Neutrophil (primary cell): ENCODE measurements around the gene SH3BP5.

ENCODE experiments used
- H3K27ac ChIP-seq: fragments of 200-600 bp; sonication (generic); 2 replicates; pipeline ENCODE4 v1.5.1; 2016; ENCODE audit warnings: mild to moderate bottlenecking, moderate library complexity
- H3K27me3 ChIP-seq: fragments of 200-600 bp; sonication (generic); 2 replicates; pipeline ENCODE4 v1.6.0; 2016; ENCODE audit warnings: mild to moderate bottlenecking
- H3K36me3 ChIP-seq: fragments of 200-600 bp; sonication (generic); 2 replicates; pipeline ENCODE4 v1.5.1; 2017
- H3K4me1 ChIP-seq, 2 experiments: fragments of 200-600 bp in 1 of 2; sonication (generic) in 1 of 2; 1 replicate in 1 of 2; 2 replicates in 1 of 2; pipeline versions ENCODE4 v1.5.1 to v1.6.1; 2013 to 2016; ENCODE audit warnings: low read depth in 1 of 2, low read length in 1 of 2, mild to moderate bottlenecking in 1 of 2, moderate library complexity in 1 of 2; ENCODE audit not compliant: control insufficient read depth in 1 of 2, insufficient read depth in 1 of 2
- H3K4me3 ChIP-seq, 2 experiments: fragments of 200-600 bp in 1 of 2; sonication (generic) in 1 of 2; 1 replicate in 1 of 2; 2 replicates in 1 of 2; pipeline ENCODE4 v1.5.1; 2013 to 2016; ENCODE audit warnings: low read depth in 1 of 2, low read length in 1 of 2, mild to moderate bottlenecking in 1 of 2, moderate library complexity in 1 of 2
- H3K9me3 ChIP-seq: fragments of 200-600 bp; sonication (generic); 2 replicates; pipeline ENCODE4 v1.5.1; 2016
- TF ChIP-seq, protein P1 (sequence below): fragments of 200-600 bp; sonication (generic); IDR thresholded peaks from 2 replicates; pipeline ENCODE4 v1.5.1; 2016; ENCODE audit warnings: antibody characterized with exemption

SH3BP5 gene

DNA sequence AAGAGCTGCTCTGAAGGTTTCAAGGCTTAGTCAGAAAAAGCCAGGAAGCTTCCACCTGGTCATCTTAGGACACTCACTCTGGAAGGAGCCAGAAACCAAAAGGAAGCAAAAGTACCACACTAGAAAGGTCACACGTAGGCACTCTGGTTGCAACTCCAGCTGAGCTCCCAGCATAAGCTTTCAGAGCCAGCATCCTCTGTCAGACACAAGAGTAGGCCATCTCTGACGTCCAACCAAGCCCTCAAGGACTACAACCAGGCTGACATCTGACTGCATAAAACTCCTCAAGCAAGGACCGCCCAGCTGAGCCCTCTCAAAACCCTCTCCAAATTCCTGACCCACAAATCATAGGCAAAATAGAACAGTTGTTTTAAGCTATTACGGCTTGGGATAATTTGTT lies 12.8 kb downstream of the SH3BP5 start:
- no peaks in the 10 kb centered on the region for H3K36me3 ChIP-seq
- H3K9me3 ChIP-seq = no peaks in the 10 kb centered on the region
- H3K4me1 ChIP-seq = peaks cover 64 to 68% of the 10 kb centered on the region in 2 experiments
- H3K4me3 ChIP-seq = no peak overlapping the region
- no peaks in the 10 kb centered on the region for H3K27me3 ChIP-seq
- peak overlapping the region; percentile 23 for H3K27ac ChIP-seq
- TF ChIP-seq, protein P1, sequence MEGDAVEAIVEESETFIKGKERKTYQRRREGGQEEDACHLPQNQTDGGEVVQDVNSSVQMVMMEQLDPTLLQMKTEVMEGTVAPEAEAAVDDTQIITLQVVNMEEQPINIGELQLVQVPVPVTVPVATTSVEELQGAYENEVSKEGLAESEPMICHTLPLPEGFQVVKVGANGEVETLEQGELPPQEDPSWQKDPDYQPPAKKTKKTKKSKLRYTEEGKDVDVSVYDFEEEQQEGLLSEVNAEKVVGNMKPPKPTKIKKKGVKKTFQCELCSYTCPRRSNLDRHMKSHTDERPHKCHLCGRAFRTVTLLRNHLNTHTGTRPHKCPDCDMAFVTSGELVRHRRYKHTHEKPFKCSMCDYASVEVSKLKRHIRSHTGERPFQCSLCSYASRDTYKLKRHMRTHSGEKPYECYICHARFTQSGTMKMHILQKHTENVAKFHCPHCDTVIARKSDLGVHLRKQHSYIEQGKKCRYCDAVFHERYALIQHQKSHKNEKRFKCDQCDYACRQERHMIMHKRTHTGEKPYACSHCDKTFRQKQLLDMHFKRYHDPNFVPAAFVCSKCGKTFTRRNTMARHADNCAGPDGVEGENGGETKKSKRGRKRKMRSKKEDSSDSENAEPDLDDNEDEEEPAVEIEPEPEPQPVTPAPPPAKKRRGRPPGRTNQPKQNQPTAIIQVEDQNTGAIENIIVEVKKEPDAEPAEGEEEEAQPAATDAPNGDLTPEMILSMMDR = no peak

DNA sequence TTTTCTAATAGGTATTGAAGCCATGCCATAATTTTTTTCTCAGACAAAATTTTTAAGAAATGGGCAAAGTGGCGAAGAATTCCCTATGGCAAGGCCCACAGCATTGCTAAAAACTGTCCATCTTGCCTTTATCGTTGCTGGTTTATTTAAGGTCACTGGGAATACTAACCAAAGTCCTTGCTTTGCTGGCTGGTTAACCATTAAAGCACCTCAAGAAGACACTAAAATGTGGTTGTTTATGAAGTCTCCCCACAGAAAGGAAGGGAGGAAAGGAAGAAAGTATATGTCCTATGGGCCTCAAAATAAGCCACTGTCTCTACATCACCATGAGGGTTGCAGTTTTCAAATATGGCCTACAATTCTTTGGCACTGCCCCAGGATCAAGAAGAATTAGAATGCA lies 13.2 kb downstream of the SH3BP5 start:
- H3K4me1 ChIP-seq = peaks cover 68 to 72% of the 10 kb centered on the region in 2 experiments
- peak overlapping the region; percentile 23 for H3K27ac ChIP-seq
- TF ChIP-seq, protein P1 = no peak
- H3K9me3 ChIP-seq = no peaks in the 10 kb centered on the region
- no peaks in the 10 kb centered on the region for H3K36me3 ChIP-seq
- no peak overlapping the region for H3K4me3 ChIP-seq
- no peaks in the 10 kb centered on the region for H3K27me3 ChIP-seq

DNA sequence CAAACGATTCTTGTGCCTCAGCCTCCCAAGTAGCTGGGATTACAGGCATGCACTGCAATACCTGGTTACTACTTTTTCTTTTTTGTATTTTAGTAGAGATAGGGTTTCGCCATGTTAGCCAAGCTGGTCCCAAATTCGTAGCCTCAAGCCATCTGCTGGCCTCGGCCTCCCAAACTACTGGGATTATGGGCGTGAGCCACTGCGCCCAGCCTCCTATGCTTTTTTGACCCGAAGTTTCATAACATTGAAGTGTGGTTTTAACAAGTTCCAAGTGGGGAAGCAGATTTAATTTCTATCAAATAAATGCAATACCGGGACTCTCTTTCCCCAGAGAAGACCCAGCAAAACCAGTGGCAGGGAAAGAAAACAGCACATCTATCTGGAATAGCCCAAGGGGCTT lies 13.7 kb downstream of the SH3BP5 start:
- Histone ChIP-seq H3K36me3 (no peaks in the 10 kb centered on the region), H3K4me3 (no peak overlapping the region), H3K27me3 (no peaks in the 10 kb centered on the region), H3K27ac (peak overlapping the region; percentile 23), H3K9me3 (no peaks in the 10 kb centered on the region), H3K4me1 (peaks cover 68 to 77% of the 10 kb centered on the region in 2 experiments)
- TF ChIP-seq, protein P1 = no peak

DNA sequence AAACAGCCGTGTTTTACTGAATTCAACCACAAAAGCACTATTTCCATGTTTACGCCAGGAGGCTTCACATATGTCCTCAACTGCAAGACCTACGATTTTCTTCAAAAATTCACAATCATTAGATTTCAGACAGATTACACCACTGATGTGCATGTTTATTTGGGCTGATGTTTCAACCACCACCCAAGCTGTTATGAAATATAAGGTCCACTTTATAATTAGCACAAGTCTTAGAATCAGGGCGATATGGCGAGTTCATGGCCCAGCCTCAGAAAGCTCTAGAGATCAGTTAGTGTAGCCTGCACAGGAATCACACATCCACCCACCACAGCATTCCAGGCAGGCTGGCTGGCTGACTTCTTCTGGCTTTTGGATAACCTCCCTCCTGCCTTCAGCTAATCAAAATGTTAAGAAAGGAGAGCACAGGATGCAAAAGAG lies 15.4 kb downstream of the SH3BP5 start:
- Histone ChIP-seq H3K27ac (peak overlapping the region; percentile 78), H3K36me3 (no peaks in the 10 kb centered on the region), H3K27me3 (no peaks in the 10 kb centered on the region), H3K4me3 (no peak overlapping the region), H3K4me1 (peaks cover 83 to 90% of the 10 kb centered on the region in 2 experiments), H3K9me3 (no peaks in the 10 kb centered on the region)
- TF ChIP-seq, protein P1 = no peak

DNA sequence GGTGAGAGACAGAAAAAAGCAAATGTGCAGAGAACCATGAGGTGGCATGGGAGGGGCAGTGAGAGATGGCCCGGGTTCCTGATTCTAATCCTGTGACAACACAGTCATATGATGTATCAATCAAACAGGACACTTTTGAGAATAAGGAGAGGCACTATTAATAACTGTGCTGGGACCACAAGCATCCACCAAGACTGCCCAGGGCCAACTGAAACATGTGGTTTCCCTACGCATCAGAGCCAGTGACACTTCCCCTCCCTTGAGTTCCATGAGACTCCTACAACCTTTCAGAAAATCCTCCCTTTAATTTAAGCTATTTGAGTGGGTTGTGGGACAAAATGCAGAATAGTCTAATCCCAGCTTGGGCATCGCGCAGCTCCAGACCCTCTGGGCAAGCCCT lies 17.4 kb downstream of the SH3BP5 start:
- peak overlapping the region in 1 of 2 experiments; percentile 3 for H3K4me3 ChIP-seq
- H3K4me1 ChIP-seq = peaks cover 88 to 93% of the 10 kb centered on the region in 2 experiments
- H3K9me3 ChIP-seq = no peaks in the 10 kb centered on the region
- no peaks in the 10 kb centered on the region for H3K27me3 ChIP-seq
- H3K36me3 ChIP-seq = peaks cover 5% of the 10 kb centered on the region
- TF ChIP-seq, protein P1 = no peak
- H3K27ac ChIP-seq = peak overlapping the region; percentile 78

DNA sequence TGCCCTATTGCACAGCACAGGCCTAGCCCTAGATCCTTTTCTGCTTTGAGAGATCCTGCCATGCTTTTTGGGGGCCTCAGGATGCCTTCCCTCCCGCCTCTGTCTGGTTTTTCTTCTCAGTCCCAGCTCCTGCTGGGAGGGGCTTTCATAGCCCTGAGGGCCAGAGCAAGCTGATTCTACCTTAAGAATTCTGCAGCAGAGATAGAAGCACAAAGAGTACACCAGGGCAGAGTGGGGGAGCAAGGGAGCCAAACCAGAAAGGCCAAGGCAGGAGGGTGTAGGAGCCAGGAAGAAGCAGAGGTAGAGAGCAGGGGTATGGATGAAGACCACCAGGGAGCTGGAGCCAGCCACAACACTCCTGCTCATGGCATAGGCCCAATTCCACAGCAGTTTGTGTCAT lies 18.1 kb downstream of the SH3BP5 start:
- Histone ChIP-seq H3K9me3 (no peaks in the 10 kb centered on the region), H3K27me3 (no peaks in the 10 kb centered on the region), H3K27ac (peak overlapping the region; percentile 78), H3K4me1 (peaks cover 84 to 86% of the 10 kb centered on the region in 2 experiments), H3K4me3 (no peak overlapping the region), H3K36me3 (peaks cover 5% of the 10 kb centered on the region)
- TF ChIP-seq, protein P1 = no peak
